ENCODE data around the gene STT3A.

STT3A gene

GRCh38 chr11:125667151-125667550 lies 74.5 kb downstream of the STT3A start:
- DNase-seq, result no peak

DNA sequence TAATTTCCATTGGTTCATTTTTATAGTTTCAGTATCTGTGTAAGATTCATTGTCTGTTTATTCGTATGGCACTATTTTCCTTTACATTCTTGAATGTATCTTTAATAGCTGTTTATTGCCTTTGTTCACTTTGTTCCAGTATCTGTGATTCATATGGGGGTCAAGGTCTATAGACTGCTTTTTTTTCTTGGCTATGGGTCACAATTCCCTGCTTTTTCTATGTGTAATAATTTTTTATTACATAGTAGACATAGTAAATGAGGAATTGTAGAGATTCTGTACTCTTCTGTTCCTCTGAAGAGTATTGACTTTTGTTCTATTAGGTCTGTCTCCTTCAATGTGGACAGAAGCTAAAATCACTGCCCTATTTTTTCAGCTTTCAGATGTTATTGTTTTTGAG lies 77.5 kb downstream of the STT3A start:
- DNase-seq, result no peak

DNA sequence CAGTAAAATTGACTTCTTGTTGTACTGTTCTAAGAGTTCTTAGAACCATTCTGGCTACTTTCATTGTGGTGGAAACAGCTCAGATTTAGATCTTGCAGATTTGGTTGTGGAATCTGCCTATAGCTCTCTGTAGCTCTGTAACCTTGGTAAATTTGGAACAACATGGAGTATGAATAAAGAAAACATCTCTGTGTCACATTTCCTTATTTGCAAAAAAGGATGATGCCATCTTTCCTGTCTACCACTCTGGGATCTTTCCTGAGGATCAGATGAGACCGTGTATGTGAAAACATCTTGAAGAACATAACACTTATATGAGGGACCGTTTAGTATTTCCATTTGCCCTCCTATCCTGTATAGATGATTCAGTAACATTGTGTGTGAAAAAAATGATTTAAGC lies 78.9 kb downstream of the STT3A start:
- no peak for DNase-seq

Measured in fibroblast of skin of scalp (primary cell).